HEK293T (cell line): ENCODE results near the gene TAF11L11.
"Not testable (repeated sequence)": the region's sequence is repeated elsewhere in the genome, so short reads cannot be mapped to it uniquely, and the experiment has no call there.

Source experiments
- CTCF ChIA-PET: fragments of 350-600 bp; formaldehyde crosslinking; extraction: SDS; loops from one replicate; lab custom pipeline; 2021; ENCODE audit warnings: antibody characterized with exemption, inconsistent platforms; lab: Yijun Ruan, JAX
- POLR2A ChIA-PET: fragments of 350-600 bp; formaldehyde crosslinking; extraction: SDS; loops from one replicate; lab custom pipeline; 2020; ENCODE audit warnings: antibody characterized with exemption, inconsistent platforms; lab: Yijun Ruan, JAX
- DNase-seq: peaks from one replicate; pipeline ENCODE4 v3.0.0; 2012; ENCODE audit warnings: mixed read lengths; ENCODE audit errors: extremely low spot score
- ARNT ChIP-seq: fragments of 450-650 bp; IDR thresholded peaks from 2 replicates; pipeline ENCODE4 v1.6.1; 2017; ENCODE audit warnings: mild to moderate bottlenecking
- BHLHE40 ChIP-seq: fragments of 450-650 bp; IDR thresholded peaks from 2 replicates; pipeline ENCODE4 v1.6.1; 2016; ENCODE audit warnings: mild to moderate bottlenecking, moderate library complexity, borderline replicate concordance
- CTBP1 ChIP-seq: fragments of 450-650 bp; IDR thresholded peaks from 2 replicates; pipeline ENCODE4 v1.6.1; 2016; ENCODE audit warnings: borderline replicate concordance
- ELF4 ChIP-seq: fragments of 450-650 bp; IDR thresholded peaks from 2 replicates; pipeline ENCODE4 v1.6.1; 2017; ENCODE audit warnings: antibody characterized with exemption
- FOXA1 ChIP-seq: fragments of 450-650 bp; IDR thresholded peaks from 2 replicates; pipeline ENCODE4 v1.6.1; 2016; ENCODE audit warnings: mild to moderate bottlenecking
- FOXK2 ChIP-seq: fragments of 450-650 bp; IDR thresholded peaks from 2 replicates; pipeline ENCODE4 v1.6.1; 2016; ENCODE audit warnings: mild to moderate bottlenecking
- FOXM1 ChIP-seq: fragments of 450-650 bp; IDR thresholded peaks from 2 replicates; pipeline ENCODE4 v1.6.1; 2017; ENCODE audit warnings: mild to moderate bottlenecking, borderline replicate concordance
- HDGF ChIP-seq: fragments of 450-650 bp; IDR thresholded peaks from 2 replicates; pipeline ENCODE4 v1.6.1; 2017; ENCODE audit warnings: antibody characterized with exemption, borderline replicate concordance
- L3MBTL2 ChIP-seq: fragments of 450-650 bp; conservative IDR thresholded peaks from 2 replicates; pipeline ENCODE4 v1.6.1; 2016; ENCODE audit warnings: mild to moderate bottlenecking
- LEF1 ChIP-seq: fragments of 450-650 bp; IDR thresholded peaks from 2 replicates; pipeline ENCODE4 v1.6.1; 2017; ENCODE audit warnings: mild to moderate bottlenecking, borderline replicate concordance
- NFRKB ChIP-seq: fragments of 450-650 bp; IDR thresholded peaks from 2 replicates; pipeline ENCODE4 v1.6.1; 2016; ENCODE audit warnings: mild to moderate bottlenecking, moderate library complexity
- SP1 ChIP-seq: fragments of 450-650 bp; IDR thresholded peaks from 2 replicates; pipeline ENCODE4 v1.6.1; 2017
- SUZ12 ChIP-seq: fragments of 450-650 bp; IDR thresholded peaks from 2 replicates; pipeline ENCODE4 v1.6.1; 2016; ENCODE audit warnings: mild to moderate bottlenecking
- TARDBP ChIP-seq: fragments of 450-650 bp; IDR thresholded peaks from 2 replicates; pipeline ENCODE4 v1.6.1; 2016
- ZNF384 ChIP-seq: fragments of 450-650 bp; IDR thresholded peaks from 2 replicates; pipeline ENCODE4 v1.6.1; 2016
- TF ChIP-seq, protein P1 (sequence below): fragments of 450-650 bp; IDR thresholded peaks from 2 replicates; pipeline ENCODE4 v1.6.1; 2016

Gene TAF11L11

GRCh38 chr5:17620627-17621026 is 16.6 kb downstream of the TAF11L11 start:
- TF ChIP-seq ZNF384 (no peak), LEF1 (no peak), NFRKB (no peak), ARNT (no peak), SUZ12 (no peak), FOXM1 (no peak), SP1 (no peak), ELF4 (no peak), FOXA1 (no peak), CTBP1 (no peak)
- DNase-seq = peak; percentile 16
- ChIA-PET CTCF (no interaction called here), POLR2A (no interaction called here)

DNA sequence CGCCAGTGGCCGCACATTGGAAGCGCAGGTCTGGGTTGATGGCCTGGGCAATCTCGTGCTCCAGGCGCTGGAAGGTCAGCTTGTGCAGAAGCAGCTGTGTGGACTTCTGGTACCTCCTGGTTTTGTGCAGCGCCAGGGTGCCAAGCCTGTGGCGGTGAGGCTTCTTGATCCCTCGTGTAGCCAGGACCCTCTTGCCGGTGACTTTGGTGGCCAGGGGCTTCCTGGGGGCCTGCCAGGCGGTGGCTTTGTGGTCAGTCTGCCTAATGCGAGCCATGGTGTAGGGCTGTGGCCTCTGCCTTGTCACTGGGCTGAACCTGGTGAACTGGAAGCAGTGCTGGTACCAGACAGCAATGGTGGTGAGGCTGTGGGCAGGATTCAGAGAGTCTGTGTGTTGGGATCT is 21.7 kb downstream of the TAF11L11 start:
- ChIA-PET POLR2A (no interaction called here), CTCF (no interaction called here)
- TF ChIP-seq SP1 (no peak), ELF4 (no peak), FOXM1 (no peak), NFRKB (no peak), FOXA1 (no peak), LEF1 (no peak), L3MBTL2 (no peak), HDGF (no peak), TARDBP (no peak), BHLHE40 (no peak), ZNF384 (no peak), SUZ12 (no peak), CTBP1 (no peak), ARNT (no peak), FOXK2 (no peak)
- TF ChIP-seq, protein P1, sequence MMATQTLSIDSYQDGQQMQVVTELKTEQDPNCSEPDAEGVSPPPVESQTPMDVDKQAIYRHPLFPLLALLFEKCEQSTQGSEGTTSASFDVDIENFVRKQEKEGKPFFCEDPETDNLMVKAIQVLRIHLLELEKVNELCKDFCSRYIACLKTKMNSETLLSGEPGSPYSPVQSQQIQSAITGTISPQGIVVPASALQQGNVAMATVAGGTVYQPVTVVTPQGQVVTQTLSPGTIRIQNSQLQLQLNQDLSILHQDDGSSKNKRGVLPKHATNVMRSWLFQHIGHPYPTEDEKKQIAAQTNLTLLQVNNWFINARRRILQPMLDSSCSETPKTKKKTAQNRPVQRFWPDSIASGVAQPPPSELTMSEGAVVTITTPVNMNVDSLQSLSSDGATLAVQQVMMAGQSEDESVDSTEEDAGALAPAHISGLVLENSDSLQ = no peak
- no peak for DNase-seq

- CTCF ChIA-PET, POLR2A ChIA-PET, DNase-seq: not testable (repeated sequence)
These were observed 27.8 kb downstream of the TAF11L11 start, which contains the start of gene TAF11L13 for GRCh38 chr5:17631788-17632187. Gene TAF11L13 (plus strand): TSS chr5:17632088.

DNA sequence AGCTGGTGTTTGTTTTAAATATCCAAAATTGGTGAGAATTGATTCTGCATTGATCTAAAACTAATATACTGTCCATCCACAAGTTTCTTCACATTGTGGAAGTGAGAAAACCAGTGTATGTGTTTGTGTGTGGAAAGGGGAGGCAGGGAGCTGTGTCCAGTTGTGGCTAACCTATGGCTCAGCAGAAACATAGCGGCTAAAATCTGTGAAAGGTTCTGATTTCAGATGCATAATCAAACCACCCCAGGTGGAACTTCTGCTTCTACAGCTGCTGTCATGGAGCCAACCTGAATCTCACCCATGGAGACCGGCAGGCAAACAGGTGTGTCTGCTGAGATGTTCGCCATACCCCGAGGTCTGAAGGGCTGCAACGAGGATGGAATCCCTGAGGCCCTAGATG is 30.2 kb downstream of the TAF11L11 start, which contains the start of gene TAF11L14:
TSS of gene TAF11L14 (plus strand) at position 301 of the 400 bp plus-strand sequence.
- ChIA-PET CTCF (no interaction called here), POLR2A (no interaction called here)
- no peak for DNase-seq
- TF ChIP-seq CTBP1 (no peak), HDGF (no peak), FOXA1 (no peak), TARDBP (no peak), FOXM1 (no peak), FOXK2 (no peak), SUZ12 (no peak), ZNF384 (no peak)

DNA sequence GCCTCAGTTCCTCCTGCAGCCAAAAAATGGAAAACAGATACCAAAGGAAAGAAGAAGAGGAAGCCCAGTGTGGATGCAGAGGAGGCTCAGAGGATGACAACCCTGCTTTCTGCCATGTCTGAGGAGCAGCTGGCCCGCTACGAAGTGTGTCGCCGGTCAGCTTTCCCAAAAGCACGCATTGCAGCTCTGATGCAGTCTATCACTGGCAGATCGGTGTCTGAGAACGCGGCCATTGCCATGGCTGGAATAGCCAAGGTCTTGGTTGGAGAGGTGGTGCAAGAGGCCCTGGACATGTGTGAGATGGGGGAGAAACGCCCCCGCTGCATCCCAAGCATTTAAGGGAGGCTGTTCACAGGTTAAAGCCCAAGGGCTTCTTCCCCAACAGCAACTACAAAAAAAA is 45.2 kb downstream of the TAF11L11 start:
- POLR2A ChIA-PET, DNase-seq: not testable (repeated sequence)
- CTCF ChIA-PET = interaction anchor here (0.6 to 0.7 kb wide), 2 partner anchors 280 to 433 kb away, joined by 4 to 5 read pairs; no protein-coding TSS in a partner anchor

GRCh38 chr5:17655201-17655759 is 51.3 kb downstream of the TAF11L11 start:
- DNase-seq, CTCF ChIA-PET, POLR2A ChIA-PET: not testable (repeated sequence)
